ENCODE data around the gene CPTP.

CPTP gene

DNA sequence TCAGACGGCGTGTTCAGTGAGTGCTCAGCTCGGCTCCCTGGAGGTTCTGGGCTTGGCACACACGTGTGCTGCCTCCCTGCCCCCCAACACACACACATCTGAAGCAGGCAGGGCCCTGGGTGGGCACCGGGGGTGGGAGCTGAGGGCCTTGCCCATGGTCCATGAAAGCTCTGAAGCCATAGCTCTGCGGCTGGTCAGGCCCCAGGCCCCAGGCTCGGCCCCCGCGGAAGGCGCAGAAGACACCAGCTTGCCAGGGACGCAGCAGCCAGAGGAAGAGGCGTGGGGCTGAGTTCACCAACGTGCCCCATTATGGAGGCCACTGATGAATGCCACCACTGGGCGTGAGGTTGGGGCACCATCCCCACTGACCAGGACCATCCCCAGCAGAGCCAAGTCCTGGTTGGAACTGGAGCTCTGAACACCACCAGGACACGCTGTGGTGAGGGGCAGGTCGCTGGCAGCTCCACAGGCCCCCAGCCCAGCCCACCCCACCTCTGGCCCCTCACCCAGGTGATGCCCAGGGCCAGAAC lies 46.2 kb downstream of the CPTP start:
- peaks cover 12 to 26% of the 10 kb centered on the region in 2 donors for H3K4me1 Mint-ChIP-seq
- H3K9me3 Mint-ChIP-seq, result no peaks in the 10 kb centered on the region
- H3K27ac Mint-ChIP-seq, result no peak overlapping the region
- H3K4me3 Mint-ChIP-seq, result no peak overlapping the region
- DNase-seq, result no peak
- peaks cover 9 to 19% of the 10 kb centered on the region in 2 donors for H3K36me3 Mint-ChIP-seq
- no peak for ATAC-seq (replicated peaks)
- no peaks in the 10 kb centered on the region for H3K27me3 Mint-ChIP-seq

DNA sequence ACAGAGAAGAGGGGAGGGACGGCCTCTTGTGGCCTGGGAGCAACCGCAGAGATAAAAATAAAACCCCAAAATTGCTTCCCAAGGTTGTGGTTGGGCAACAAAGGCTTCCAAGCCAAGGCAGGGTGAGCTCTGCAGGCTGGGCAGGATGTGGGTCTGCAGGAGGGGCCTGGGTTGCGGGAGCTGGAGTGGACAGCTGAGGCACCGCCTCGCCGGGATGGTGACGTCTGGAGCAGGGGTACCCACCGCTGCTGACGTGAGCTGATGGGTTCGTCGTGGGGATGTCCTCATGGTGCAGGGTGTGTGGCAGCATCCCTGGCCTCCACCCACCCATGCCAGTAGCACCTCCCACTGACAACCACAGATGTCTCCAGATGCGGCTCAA lies 46.8 kb downstream of the CPTP start:
- H3K4me1 Mint-ChIP-seq, result peaks cover 12 to 30% of the 10 kb centered on the region in 2 donors
- H3K36me3 Mint-ChIP-seq, result peaks cover 10 to 21% of the 10 kb centered on the region in 2 donors
- DNase-seq, result no peak
- no peaks in the 10 kb centered on the region for H3K9me3 Mint-ChIP-seq
- peak overlapping the region in 1 of 2 donors; percentile 4 for H3K4me3 Mint-ChIP-seq
- no peak overlapping the region for H3K27ac Mint-ChIP-seq
- H3K27me3 Mint-ChIP-seq, result no peaks in the 10 kb centered on the region
- ATAC-seq (replicated peaks), result no peak

DNA sequence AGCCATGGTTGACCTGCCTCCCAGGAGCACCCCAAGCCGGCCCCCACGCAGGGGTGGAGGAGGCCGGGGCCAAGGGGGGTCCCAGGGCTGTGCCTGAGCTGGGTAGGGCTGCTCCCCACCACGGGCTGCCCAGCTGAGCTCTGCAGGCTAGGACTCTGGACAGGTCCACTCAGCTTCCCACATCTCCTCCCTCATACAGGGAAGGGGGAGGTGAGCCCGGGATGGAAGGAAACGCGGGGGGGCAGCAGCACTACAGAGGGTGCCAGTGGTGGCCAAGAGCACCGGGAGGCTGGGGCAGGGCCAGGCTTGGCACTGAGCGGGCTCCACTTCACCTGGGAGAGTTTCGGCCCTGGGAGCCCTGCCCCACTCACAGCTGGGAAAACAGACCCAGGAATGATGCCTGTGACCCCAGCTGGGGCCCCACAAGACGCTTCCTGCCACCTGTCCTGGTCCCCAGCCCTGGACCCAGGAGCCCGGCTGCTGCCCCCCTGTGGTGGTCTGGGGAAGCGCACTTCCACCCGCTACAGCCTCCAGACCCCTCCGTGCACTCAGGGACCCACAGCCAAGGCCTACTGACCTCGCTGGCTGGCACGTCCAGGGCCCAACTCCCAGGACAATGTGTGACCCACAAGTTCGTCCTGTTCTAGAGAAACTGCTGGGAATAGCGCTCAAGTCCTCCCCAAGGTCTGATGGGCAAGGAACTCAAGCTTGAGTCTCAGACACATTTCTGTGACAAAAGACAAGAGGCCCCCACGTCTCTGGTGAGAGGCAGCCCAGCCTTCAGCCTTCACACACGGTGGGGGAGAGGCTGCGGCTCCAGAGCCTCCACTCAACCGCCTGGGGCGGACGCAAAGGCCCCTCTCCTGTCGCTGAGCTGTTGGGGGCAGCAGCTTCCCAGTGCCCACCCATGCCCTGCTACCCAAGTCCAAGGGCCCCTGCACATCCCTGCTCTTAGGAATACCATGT lies 47.4 kb downstream of the CPTP start:
- H3K9me3 Mint-ChIP-seq, result no peaks in the 10 kb centered on the region
- no peak overlapping the region for H3K27ac Mint-ChIP-seq
- H3K27me3 Mint-ChIP-seq, result no peaks in the 10 kb centered on the region
- H3K4me3 Mint-ChIP-seq, result peak overlapping the region; percentile 5 to 56
- ATAC-seq (replicated peaks) (peak; percentile 37 to 44), DNase-seq (peak; percentile 65)
- peaks cover 15 to 36% of the 10 kb centered on the region in 2 donors for H3K4me1 Mint-ChIP-seq
- peaks cover 16 to 28% of the 10 kb centered on the region in 2 donors for H3K36me3 Mint-ChIP-seq

DNA sequence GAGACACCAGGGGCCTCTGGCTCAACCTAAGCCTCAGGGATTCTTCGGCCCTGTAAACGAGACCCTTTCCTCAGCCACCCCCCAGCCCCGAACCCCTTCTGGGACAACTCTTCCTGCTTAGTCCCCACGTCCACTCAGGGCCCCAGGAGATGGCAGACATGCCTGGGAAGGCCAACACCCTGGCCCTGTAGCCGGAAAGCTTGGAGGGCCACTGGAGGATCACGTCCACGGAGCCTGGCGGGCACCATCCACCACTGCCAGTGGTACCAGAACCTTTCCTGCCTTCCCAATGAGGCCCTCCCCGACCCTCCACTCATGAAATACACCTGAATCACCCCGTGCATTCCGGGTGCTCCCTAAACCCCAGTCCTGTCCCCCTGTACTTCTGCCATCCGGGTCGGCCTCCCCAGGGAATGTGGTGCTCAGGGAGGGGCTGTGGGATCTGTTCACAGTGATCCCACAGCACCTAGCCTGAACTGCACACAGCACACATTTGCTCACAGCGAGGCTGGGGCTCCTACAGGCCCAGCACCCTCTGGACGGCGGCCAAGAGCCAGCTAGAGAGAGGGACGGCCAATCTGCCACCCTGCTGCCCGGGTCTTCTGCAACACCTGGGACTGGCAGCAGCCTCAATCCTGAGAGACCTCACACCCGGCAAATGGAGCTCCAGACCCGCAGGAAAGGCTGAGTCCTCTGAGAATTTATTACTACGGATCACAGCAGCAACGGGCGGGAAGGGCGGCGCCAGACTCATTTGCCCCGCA lies 48.6 kb downstream of the CPTP start:
- peak overlapping the region; percentile 37 for H3K27ac Mint-ChIP-seq

DNA sequence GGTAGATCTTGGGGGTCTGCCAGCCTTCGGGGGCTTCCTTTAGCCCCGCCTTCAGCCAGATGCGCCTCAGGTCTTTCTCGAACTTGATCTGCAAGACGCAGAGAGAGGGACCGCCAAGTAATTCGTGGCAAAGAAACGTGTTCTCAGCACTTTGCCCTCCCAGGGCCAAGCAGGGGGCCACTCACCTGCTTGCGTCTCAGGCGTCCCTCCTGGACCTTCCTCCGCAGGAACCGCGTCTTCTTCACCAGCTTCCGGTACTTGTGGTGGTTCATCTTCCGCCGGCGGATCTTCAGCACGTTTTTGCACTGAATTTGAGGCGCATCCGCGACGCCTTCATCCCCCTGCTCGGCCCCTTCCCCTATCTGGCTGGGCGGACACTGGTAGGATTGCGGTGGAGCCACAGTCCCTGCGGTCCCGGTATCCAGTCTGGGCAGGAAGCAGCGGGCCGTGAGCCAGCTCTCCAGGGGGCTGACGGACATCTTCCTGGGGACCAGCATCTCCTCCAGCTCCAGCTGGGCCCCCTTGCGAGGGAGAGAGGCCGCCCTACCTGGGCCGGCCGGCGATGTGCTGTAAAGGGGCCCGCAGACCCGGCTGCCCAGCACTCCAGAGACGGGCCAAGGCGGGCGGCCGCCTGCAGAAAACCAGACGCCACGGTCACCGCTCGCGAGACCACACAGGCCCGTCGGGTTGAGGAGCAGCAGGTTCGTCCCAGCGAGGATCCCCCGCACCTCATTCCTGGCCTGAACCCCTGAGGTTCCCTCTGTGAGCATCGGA lies 49.4 kb downstream of the CPTP start:
- no peaks in the 10 kb centered on the region for H3K27me3 Mint-ChIP-seq
- DNase-seq, result no peak
- H3K36me3 Mint-ChIP-seq, result peaks cover 19 to 34% of the 10 kb centered on the region in 2 donors
- no peaks in the 10 kb centered on the region for H3K9me3 Mint-ChIP-seq
- peak overlapping the region; percentile 98 for H3K27ac Mint-ChIP-seq
- peak overlapping the region; percentile 92 to 95 for H3K4me3 Mint-ChIP-seq
- no peak for ATAC-seq (replicated peaks)
- peaks cover 15 to 37% of the 10 kb centered on the region in 2 donors for H3K4me1 Mint-ChIP-seq

More for the DNA sequence above, 48.6 kb downstream of the CPTP start:
- H3K4me3 Mint-ChIP-seq, result peak overlapping the region; percentile 50 to 60
- ATAC-seq (replicated peaks) (no peak), DNase-seq (no peak)
- peaks cover 15 to 37% of the 10 kb centered on the region in 2 donors for H3K4me1 Mint-ChIP-seq
- H3K9me3 Mint-ChIP-seq, result no peaks in the 10 kb centered on the region
- H3K27me3 Mint-ChIP-seq, result no peaks in the 10 kb centered on the region
- peaks cover 16 to 29% of the 10 kb centered on the region in 2 donors for H3K36me3 Mint-ChIP-seq

DNA sequence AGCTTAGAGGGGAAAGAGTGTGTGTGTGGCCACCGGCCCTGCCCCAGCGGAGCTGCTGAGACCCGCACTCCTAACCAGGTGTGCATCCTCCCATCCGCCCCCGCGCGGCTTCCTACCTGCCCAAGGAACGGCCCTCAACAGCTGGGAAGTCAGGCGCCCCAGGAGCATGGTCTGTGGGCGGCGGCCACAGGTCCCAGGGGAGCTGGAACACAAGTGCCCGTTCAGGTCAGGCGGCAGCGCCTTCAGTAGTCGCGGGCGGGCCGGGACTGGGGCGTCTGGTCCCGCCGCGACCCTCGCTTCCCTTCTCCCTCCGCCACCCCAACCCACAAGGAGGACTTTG lies 50.0 kb downstream of the CPTP start:
- DNase-seq (no peak), ATAC-seq (replicated peaks) (peak; percentile 5 to 8)
- peaks cover 15 to 37% of the 10 kb centered on the region in 2 donors for H3K4me1 Mint-ChIP-seq
- H3K36me3 Mint-ChIP-seq, result peaks cover 22 to 35% of the 10 kb centered on the region in 2 donors
- peak overlapping the region; percentile 92 to 95 for H3K4me3 Mint-ChIP-seq
- no peaks in the 10 kb centered on the region for H3K9me3 Mint-ChIP-seq
- no peaks in the 10 kb centered on the region for H3K27me3 Mint-ChIP-seq
- H3K27ac Mint-ChIP-seq, result peak overlapping the region; percentile 98

DNA sequence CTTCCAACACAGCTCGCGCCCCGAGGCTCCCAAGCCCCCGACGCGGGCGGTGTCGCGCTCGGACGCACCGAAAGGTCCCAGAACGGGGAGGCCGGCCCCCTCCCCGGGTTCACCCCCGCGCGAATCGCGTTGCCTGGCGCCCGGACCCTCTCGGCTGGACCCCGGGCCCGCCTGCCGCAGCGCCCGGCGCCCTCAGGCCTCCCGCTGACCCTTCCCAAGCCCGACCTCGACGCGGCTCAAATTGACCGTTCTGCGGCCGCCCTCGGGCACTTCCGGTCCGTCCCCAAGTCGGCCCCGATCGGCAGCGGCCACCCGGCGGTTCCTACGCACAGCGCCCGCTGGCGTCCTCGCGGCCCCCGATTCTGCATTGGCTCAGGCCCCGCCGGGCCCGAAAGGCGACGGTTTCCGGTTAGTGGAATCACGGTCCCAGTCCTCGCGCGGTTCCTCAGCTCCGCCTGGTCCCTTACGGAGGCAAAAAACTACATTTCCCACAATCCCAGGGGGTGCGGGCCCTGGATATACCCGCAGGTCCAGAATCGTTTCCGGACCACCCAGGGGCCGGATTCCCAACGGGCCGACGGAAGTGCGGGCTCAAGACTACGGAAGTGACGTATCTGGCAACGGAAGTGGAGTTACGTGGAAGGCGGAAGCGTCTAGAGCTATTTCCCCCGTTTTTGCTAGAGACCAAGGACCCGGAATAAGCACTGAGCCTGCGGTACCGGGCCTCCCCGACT lies 50.5 kb downstream of the CPTP start, which contains the start of gene AURKAIP1:
Gene AURKAIP1 (minus strand): TSS at position 279 of the 734 bp plus-strand sequence. CDS start 451 bp downstream, outside the sequence.
- Mint-ChIP-seq H3K4me3 (peak within 1 kb of the TSS; percentile 92 to 95), H3K27me3 (no peaks in the 10 kb centered on the region), H3K4me1 (peaks cover 15 to 37% of the 10 kb centered on the region in 2 donors), H3K27ac (peak within 1 kb of the TSS; percentile 98), H3K9me3 (no peaks in the 10 kb centered on the region), H3K36me3 (peaks cover 22 to 35% of the 10 kb centered on the region in 2 donors)
- peak; percentile 99 for DNase-seq
- ATAC-seq (replicated peaks), result peak; percentile 93 to 95

DNA sequence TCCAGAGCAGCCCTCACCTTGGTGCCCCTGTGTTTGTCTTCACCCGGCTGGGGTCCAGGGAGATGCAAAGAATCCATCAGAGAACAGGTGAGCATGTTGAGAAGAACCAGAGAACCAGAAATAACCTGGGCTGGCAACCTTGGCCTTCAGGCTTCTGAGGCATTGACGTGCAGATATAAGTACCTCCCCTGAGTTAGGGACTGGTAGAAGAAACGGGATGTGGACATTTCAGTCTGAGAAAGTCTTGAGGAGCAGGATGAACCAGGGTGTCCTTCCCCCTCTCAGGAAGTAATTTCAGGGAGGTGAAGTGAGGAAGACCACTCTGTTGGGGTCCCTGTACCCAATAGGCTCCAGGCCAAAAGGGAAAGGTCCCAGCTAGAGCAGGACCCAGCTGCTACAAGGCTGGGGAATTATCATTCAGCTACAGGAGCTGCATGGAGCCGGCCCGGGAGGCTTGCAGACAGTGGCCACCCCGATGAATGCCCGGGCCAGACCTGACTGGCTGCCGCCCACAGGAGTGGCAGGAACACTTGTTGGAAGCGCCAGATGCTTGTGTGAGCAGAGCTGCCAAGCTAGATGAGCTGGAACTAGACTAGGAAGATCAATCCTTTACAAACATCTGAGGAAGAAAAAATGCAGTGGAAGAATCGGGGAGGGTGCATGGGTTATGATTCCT lies 52.1 kb downstream of the CPTP start:
- H3K27me3 Mint-ChIP-seq, result no peaks in the 10 kb centered on the region
- H3K9me3 Mint-ChIP-seq, result no peaks in the 10 kb centered on the region
- peak overlapping the region in 1 of 2 donors; percentile 95 for H3K4me3 Mint-ChIP-seq
- peak overlapping the region; percentile 75 for H3K27ac Mint-ChIP-seq
- H3K4me1 Mint-ChIP-seq, result peaks cover 15 to 36% of the 10 kb centered on the region in 2 donors
- ATAC-seq (replicated peaks) (no peak), DNase-seq (no peak)
- H3K36me3 Mint-ChIP-seq, result peaks cover 25 to 41% of the 10 kb centered on the region in 2 donors

DNA sequence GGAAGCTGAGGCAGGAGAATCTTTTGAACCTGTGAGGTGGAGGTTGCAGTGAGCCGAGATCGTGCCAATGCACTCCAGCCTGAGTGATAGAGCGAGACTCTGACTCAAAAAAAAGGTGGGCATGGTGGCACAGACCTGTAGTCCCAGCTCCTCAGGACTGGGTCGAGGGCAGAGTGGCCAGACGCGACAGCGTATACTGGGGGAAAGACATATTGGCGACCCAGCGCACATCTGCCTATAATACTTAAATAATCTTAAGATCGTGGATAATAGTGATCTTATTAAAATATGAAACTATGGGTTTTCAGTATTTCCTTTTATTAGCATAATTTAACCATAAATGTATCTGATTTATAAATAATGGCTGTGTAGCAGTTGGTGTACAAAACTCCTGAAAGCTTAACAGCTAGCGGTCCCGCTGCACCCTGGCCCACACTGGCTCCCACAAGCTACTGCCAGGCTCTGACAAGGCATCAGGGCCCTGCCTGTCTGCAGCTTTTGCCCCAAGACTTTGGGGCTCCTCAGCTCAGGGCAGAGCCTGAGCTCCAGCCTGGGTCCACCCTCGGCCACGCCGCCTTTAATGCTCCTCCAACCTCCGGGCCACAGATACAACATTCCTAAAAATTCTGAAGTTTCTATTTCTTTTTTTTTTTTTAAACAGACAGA lies 53.1 kb downstream of the CPTP start:
- ATAC-seq (replicated peaks) (no peak), DNase-seq (no peak)
- peaks cover 20 to 30% of the 10 kb centered on the region in 2 donors for H3K4me1 Mint-ChIP-seq
- H3K27ac Mint-ChIP-seq, result no peak overlapping the region
- H3K27me3 Mint-ChIP-seq, result no peaks in the 10 kb centered on the region
- H3K4me3 Mint-ChIP-seq, result no peak overlapping the region
- peaks cover 32 to 49% of the 10 kb centered on the region in 2 donors for H3K36me3 Mint-ChIP-seq
- no peaks in the 10 kb centered on the region for H3K9me3 Mint-ChIP-seq
